CD4-positive, alpha-beta T cell treated with Interleukin-6 for 4 hours (primary cell): ENCODE data around the gene SMARCD1.
"Not testable (repeated sequence)": the region's sequence is repeated elsewhere in the genome, so short reads cannot be mapped to it uniquely, and the experiment has no call there.

Source experiments
- DNase-seq: peaks from one replicate; pipeline ENCODE4 v3.0.0-alpha.2; 2020; ENCODE audit warnings: mixed read lengths

SMARCD1 gene

GRCh38 chr12:50078281-50078680 is 6.9 kb upstream of the SMARCD1 start:
- no peak for DNase-seq

GRCh38 chr12:50079771-50080170 is 5.4 kb upstream of the SMARCD1 start:
- DNase-seq: no peak

GRCh38 chr12:50081096-50081808 is 3.9 kb upstream of the SMARCD1 start:
- DNase-seq: no peak

- DNase-seq: no peak
Measured at GRCh38 chr12:50082644-50083043, 2.5 kb upstream of the SMARCD1 start.

GRCh38 chr12:50083301-50083700 is 1.8 kb upstream of the SMARCD1 start:
- DNase-seq: no peak

- DNase-seq: not testable (repeated sequence)
Measured at GRCh38 chr12:50084409-50084774, 750 bp upstream of the SMARCD1 start.

GRCh38 chr12:50085615-50086072 is 502 bp downstream of the SMARCD1 start:
- DNase-seq: no peak

- no peak for DNase-seq
Measured at GRCh38 chr12:50086148-50086547, 1.0 kb downstream of the SMARCD1 start.

GRCh38 chr12:50087151-50087550 is 2.0 kb downstream of the SMARCD1 start:
- DNase-seq: no peak

GRCh38 chr12:50087995-50088394 is 2.9 kb downstream of the SMARCD1 start:
- no peak for DNase-seq

- peak; percentile 64 for DNase-seq
Measured at GRCh38 chr12:50088577-50089335, 3.6 kb downstream of the SMARCD1 start.

- no peak for DNase-seq
Measured at GRCh38 chr12:50089730-50090129, 4.6 kb downstream of the SMARCD1 start.

- no peak for DNase-seq
Measured at GRCh38 chr12:50090391-50090790, 5.2 kb downstream of the SMARCD1 start.

- DNase-seq: no peak
Measured at GRCh38 chr12:50097952-50098351, 12.8 kb downstream of the SMARCD1 start.

- DNase-seq: no peak
Measured at GRCh38 chr12:50099302-50100008, 14.3 kb downstream of the SMARCD1 start.

- DNase-seq: no peak
Measured at GRCh38 chr12:50100561-50100960, 15.4 kb downstream of the SMARCD1 start.

- no peak for DNase-seq
Measured at GRCh38 chr12:50101663-50102062, 16.5 kb downstream of the SMARCD1 start.

GRCh38 chr12:50102131-50102531 is 17.0 kb downstream of the SMARCD1 start:
- DNase-seq: no peak

- DNase-seq: no peak
Measured at GRCh38 chr12:50102646-50103309, 17.6 kb downstream of the SMARCD1 start.

- no peak for DNase-seq
Measured at GRCh38 chr12:50103351-50103750, 18.2 kb downstream of the SMARCD1 start.

- peak; percentile 18 for DNase-seq
Measured at GRCh38 chr12:50103767-50104321, 18.7 kb downstream of the SMARCD1 start, which contains the start of gene GPD1. GPD1 (plus strand) TSS chr12:50104008; CDS start chr12:50104051, 43 bp downstream.
